HG03039 (cell line): ENCODE data around the gene MTURN.

ENCODE experiments used
- ATAC-seq: cut with Tn5 transposase; IDR thresholded peaks from one replicate; pipeline ENCODE4 v1.9.1; 2021; ENCODE audit warnings: mild to moderate bottlenecking, moderate library complexity; ENCODE audit not compliant: unreplicated experiment

The MTURN gene

GRCh38 chr7:30201921-30202320, 67.1 kb downstream of the MTURN start:
- no peak for ATAC-seq

GRCh38 chr7:30202671-30203070, 67.9 kb downstream of the MTURN start:
- ATAC-seq: no peak

GRCh38 chr7:30206491-30206890, 71.7 kb downstream of the MTURN start:
- ATAC-seq: no peak

- no peak for ATAC-seq
Observed at GRCh38 chr7:30206942-30207341, 72.2 kb downstream of the MTURN start.

- no peak for ATAC-seq
Observed at GRCh38 chr7:30207376-30207775, 72.6 kb downstream of the MTURN start.

- ATAC-seq: no peak
Observed at GRCh38 chr7:30209951-30210350, 75.2 kb downstream of the MTURN start.
